HEK293 (cell line): ENCODE data around the gene ACTR3C.
A peak's percentile ranks its signal among the peaks of the same experiment; 100 is the strongest.

Experiments used
- CTCF ChIA-PET: fragments of 350-600 bp; formaldehyde crosslinking; extraction: SDS; loops from one replicate; lab custom pipeline; 2021; ENCODE audit warnings: antibody characterized with exemption; lab: Yijun Ruan, JAX
- POLR2A ChIA-PET: fragments of 300-600 bp; formaldehyde crosslinking; extraction: SDS; loops from one replicate; lab custom pipeline; 2020; ENCODE audit warnings: antibody characterized with exemption, inconsistent platforms; lab: Yijun Ruan, JAX
- H3K27ac ChIP-seq: fragments of 200-500 bp; sonication (Bioruptor generic); 2 replicates; pipeline ENCODE4 v1.5.1; 2014; ENCODE audit warnings: low read depth, low read length, control low read depth, inconsistent platforms; ENCODE audit errors: extremely low read depth
- H3K36me3 ChIP-seq, 2 experiments: fragments of 200-500 bp in 1 of 2; sonication (Bioruptor generic) in 1 of 2; 1 replicate in 1 of 2; 2 replicates in 1 of 2; pipeline ENCODE4 v1.5.1; 2014 to 2017; ENCODE audit warnings: inconsistent platforms in 2 of 2, low read length in 2 of 2; ENCODE audit not compliant: control insufficient read depth in 2 of 2, insufficient read depth in 1 of 2
- H3K4me1 ChIP-seq: fragments of 200-500 bp; sonication (Bioruptor generic); 2 replicates; pipeline ENCODE4 v1.5.1; 2014; ENCODE audit warnings: mild to moderate bottlenecking, low read length, inconsistent platforms; ENCODE audit not compliant: control insufficient read depth, insufficient read depth
- H3K4me3 ChIP-seq: 2 replicates; pipeline ENCODE4 v1.5.1; 2011; ENCODE audit warnings: low read depth, mild to moderate bottlenecking, control low read depth, low read length, moderate library complexity
- H3K9me3 ChIP-seq: fragments of 200-500 bp; sonication (Bioruptor generic); 2 replicates; pipeline ENCODE4 v1.5.1; 2014; ENCODE audit warnings: low read depth, low read length, inconsistent platforms; ENCODE audit not compliant: control insufficient read depth, insufficient read depth
- FEZF1 ChIP-seq: fragments of 450-650 bp; formaldehyde crosslinking; IDR thresholded peaks from 2 replicates; pipeline ENCODE4 v1.5.1; 2016; ENCODE audit warnings: missing biosample characterization, missing genetic modification characterization
- SP3 ChIP-seq: fragments of 450-650 bp; formaldehyde crosslinking; IDR thresholded peaks from 2 replicates; pipeline ENCODE4 v1.5.1; 2016; ENCODE audit warnings: missing biosample characterization, missing genetic modification characterization
- SP7 ChIP-seq: fragments of 450-650 bp; formaldehyde crosslinking; IDR thresholded peaks from 2 replicates; pipeline ENCODE4 v1.5.1; 2016; ENCODE audit warnings: missing biosample characterization, missing genetic modification characterization
- ZNF274 ChIP-seq, 2 experiments: fragments of 200-500 bp in 1 of 2; fragments of 450-650 bp in 1 of 2; sonication (Bioruptor generic) in 1 of 2; formaldehyde crosslinking in 1 of 2; IDR thresholded peaks; 2 replicates each; pipeline versions ENCODE4 v1.5.1 to v1.6.1; 2014 to 2016; ENCODE audit warnings: borderline replicate concordance in 1 of 2, inconsistent platforms in 1 of 2, low read length in 1 of 2, missing biosample characterization in 1 of 2, missing genetic modification characterization in 1 of 2
- ZNF341 ChIP-seq: fragments of 450-650 bp; formaldehyde crosslinking; IDR thresholded peaks from 2 replicates; pipeline ENCODE4; 2016; ENCODE audit warnings: low read depth, missing biosample characterization, missing genetic modification characterization
- ZNF366 ChIP-seq: fragments of 450-650 bp; formaldehyde crosslinking; conservative IDR thresholded peaks from 2 replicates; pipeline ENCODE4 v1.5.1; 2016; ENCODE audit warnings: missing biosample characterization, missing genetic modification characterization
- ZNF48 ChIP-seq: fragments of 450-650 bp; formaldehyde crosslinking; IDR thresholded peaks from 2 replicates; pipeline ENCODE4 v1.5.1; 2016; ENCODE audit warnings: missing biosample characterization, missing genetic modification characterization
- ZNF510 ChIP-seq: fragments of 450-650 bp; formaldehyde crosslinking; IDR thresholded peaks from 2 replicates; pipeline ENCODE4 v1.5.1; 2018; ENCODE audit warnings: mild to moderate bottlenecking, missing genetic modification characterization, missing biosample characterization; ENCODE audit not compliant: insufficient replicate concordance
- ZNF664 ChIP-seq: fragments of 450-650 bp; formaldehyde crosslinking; IDR thresholded peaks from 2 replicates; pipeline ENCODE4 v1.5.1; 2016; ENCODE audit warnings: missing biosample characterization, missing genetic modification characterization
- ZNF701 ChIP-seq: fragments of 450-650 bp; formaldehyde crosslinking; IDR thresholded peaks from 2 replicates; pipeline ENCODE4 v1.5.1; 2016; ENCODE audit warnings: missing biosample characterization, missing genetic modification characterization
- TF ChIP-seq, protein P1 (sequence below): fragments of 450-650 bp; formaldehyde crosslinking; IDR thresholded peaks from 2 replicates; pipeline ENCODE4 v1.5.1; 2016; ENCODE audit warnings: missing biosample characterization, missing genetic modification characterization, borderline replicate concordance
- TF ChIP-seq, protein P2 (sequence below): fragments of 450-650 bp; formaldehyde crosslinking; IDR thresholded peaks from 2 replicates; pipeline ENCODE4 v1.5.1; 2016; ENCODE audit warnings: missing biosample characterization, missing genetic modification characterization
- TF ChIP-seq, protein P3 (sequence below): sonication (generic); formaldehyde crosslinking; IDR thresholded peaks from 2 replicates; pipeline ENCODE4 v1.8.1; 2022; ENCODE audit warnings: mild to moderate bottlenecking, moderate library complexity, missing genetic modification reagents

Gene ACTR3C

DNA sequence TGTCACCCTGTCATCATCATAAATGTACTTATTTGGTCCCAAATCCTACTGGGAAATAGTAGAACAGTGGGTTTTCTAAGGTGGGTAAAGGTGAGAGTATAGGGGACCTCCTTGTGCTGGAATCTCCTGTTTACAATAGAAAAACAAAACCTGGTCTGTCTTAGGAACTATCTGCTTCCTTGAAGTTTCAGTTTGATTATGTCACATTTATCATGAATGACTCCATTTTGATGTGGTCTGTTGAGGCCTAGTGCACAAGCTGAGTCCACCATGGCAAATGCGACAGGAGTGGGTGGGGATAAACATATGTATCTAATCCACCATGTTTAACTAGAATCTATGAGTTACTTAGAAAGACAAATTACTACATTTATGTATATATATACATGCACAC, 32.3 kb upstream of the ACTR3C start (continued):
- TF ChIP-seq, protein P1, sequence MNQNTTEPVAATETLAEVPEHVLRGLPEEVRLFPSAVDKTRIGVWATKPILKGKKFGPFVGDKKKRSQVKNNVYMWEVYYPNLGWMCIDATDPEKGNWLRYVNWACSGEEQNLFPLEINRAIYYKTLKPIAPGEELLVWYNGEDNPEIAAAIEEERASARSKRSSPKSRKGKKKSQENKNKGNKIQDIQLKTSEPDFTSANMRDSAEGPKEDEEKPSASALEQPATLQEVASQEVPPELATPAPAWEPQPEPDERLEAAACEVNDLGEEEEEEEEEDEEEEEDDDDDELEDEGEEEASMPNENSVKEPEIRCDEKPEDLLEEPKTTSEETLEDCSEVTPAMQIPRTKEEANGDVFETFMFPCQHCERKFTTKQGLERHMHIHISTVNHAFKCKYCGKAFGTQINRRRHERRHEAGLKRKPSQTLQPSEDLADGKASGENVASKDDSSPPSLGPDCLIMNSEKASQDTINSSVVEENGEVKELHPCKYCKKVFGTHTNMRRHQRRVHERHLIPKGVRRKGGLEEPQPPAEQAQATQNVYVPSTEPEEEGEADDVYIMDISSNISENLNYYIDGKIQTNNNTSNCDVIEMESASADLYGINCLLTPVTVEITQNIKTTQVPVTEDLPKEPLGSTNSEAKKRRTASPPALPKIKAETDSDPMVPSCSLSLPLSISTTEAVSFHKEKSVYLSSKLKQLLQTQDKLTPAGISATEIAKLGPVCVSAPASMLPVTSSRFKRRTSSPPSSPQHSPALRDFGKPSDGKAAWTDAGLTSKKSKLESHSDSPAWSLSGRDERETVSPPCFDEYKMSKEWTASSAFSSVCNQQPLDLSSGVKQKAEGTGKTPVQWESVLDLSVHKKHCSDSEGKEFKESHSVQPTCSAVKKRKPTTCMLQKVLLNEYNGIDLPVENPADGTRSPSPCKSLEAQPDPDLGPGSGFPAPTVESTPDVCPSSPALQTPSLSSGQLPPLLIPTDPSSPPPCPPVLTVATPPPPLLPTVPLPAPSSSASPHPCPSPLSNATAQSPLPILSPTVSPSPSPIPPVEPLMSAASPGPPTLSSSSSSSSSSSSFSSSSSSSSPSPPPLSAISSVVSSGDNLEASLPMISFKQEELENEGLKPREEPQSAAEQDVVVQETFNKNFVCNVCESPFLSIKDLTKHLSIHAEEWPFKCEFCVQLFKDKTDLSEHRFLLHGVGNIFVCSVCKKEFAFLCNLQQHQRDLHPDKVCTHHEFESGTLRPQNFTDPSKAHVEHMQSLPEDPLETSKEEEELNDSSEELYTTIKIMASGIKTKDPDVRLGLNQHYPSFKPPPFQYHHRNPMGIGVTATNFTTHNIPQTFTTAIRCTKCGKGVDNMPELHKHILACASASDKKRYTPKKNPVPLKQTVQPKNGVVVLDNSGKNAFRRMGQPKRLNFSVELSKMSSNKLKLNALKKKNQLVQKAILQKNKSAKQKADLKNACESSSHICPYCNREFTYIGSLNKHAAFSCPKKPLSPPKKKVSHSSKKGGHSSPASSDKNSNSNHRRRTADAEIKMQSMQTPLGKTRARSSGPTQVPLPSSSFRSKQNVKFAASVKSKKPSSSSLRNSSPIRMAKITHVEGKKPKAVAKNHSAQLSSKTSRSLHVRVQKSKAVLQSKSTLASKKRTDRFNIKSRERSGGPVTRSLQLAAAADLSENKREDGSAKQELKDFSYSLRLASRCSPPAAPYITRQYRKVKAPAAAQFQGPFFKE (tag by site-specific recombination) = no peak
- TF ChIP-seq, all 188 proteins: peak for 0

DNA sequence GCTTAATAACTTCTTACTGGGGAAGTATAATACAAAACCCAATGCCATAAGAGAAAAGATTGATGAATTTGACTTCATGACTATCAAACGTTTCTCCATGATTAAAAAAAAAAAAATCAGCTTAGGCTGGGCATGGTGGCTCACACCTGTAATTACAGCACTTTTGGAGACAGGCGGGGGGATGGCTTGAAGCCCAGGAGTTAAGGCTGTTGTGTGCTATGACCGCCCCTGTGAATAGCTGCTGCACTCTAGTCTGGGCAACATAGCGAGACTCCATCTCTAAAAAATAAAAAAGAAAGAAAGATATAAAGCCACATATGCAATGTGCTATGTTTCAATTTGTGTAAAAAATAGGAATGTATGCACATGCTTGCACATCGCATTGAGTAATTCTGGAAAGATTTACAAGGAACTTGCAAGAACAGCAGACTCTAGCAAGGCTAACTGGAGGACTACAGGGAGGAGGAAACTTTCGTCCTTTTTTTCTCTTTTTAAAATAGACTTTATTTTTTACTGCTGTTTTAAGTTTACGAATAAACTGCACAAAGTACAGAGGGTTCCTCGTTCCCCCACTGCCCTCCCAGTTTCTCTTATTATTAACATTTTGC, 28.3 kb upstream of the ACTR3C start:
- H3K4me3 ChIP-seq = no peak overlapping the region
- H3K36me3 ChIP-seq = no peaks in the 10 kb centered on the region
- H3K4me1 ChIP-seq = no peaks in the 10 kb centered on the region
- CTCF ChIA-PET = no interaction called here
- POLR2A ChIA-PET = interaction anchor here (0.5 kb wide), 1 partner anchor 53 kb away, joined by 3 read pairs; no protein-coding TSS in a partner anchor
- TF ChIP-seq SP7 (tag by site-specific recombination) (peak; percentile 36; the same call in 1 of the 2 replicates), ZNF341 (tag by site-specific recombination) (peak; percentile 64), ZNF701 (tag by site-specific recombination) (no peak), SP3 (tag by site-specific recombination) (no peak), ZNF274 (IDR thresholded peaks at IDR 0.05; ENCODE audit: low read length) (no peak), ZNF274 (tag by site-specific recombination; IDR thresholded peaks at IDR 0.05; ENCODE audit: borderline replicate concordance) (no peak)
- TF ChIP-seq, protein P2, sequence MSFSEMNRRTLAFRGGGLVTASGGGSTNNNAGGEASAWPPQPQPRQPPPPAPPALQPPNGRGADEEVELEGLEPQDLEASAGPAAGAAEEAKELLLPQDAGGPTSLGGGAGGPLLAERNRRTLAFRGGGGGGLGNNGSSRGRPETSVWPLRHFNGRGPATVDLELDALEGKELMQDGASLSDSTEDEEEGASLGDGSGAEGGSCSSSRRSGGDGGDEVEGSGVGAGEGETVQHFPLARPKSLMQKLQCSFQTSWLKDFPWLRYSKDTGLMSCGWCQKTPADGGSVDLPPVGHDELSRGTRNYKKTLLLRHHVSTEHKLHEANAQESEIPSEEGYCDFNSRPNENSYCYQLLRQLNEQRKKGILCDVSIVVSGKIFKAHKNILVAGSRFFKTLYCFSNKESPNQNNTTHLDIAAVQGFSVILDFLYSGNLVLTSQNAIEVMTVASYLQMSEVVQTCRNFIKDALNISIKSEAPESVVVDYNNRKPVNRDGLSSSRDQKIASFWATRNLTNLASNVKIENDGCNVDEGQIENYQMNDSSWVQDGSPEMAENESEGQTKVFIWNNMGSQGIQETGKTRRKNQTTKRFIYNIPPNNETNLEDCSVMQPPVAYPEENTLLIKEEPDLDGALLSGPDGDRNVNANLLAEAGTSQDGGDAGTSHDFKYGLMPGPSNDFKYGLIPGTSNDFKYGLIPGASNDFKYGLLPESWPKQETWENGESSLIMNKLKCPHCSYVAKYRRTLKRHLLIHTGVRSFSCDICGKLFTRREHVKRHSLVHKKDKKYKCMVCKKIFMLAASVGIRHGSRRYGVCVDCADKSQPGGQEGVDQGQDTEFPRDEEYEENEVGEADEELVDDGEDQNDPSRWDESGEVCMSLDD (tag by site-specific recombination) = no peak
- no peak overlapping the region for H3K27ac ChIP-seq
- H3K9me3 ChIP-seq = no peaks in the 10 kb centered on the region

DNA sequence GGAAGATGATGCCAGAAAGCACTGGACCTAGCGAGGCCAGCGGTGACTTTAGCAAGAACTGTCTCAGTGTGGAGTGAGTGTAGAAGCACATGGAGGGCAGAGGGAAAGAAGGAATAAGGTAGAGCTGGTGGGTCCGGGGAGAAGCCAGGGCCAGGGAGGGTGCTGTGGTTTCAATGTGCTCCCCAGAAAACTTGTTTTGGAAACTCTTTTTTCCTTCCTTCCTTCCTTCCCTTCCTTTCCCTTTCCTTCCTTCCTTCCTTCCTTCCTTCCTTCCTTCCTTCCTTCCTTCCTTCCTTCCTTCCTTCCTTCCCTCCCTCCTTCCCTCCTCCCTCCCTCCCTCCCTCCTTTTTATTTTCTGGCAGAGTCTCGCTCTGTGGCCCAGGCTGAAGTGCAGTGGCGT, 23.6 kb upstream of the ACTR3C start:
- no peak overlapping the region for H3K4me3 ChIP-seq
- CTCF ChIA-PET = no interaction called here
- H3K36me3 ChIP-seq = no peaks in the 10 kb centered on the region
- no peaks in the 10 kb centered on the region for H3K4me1 ChIP-seq
- TF ChIP-seq ZNF664 (tag by site-specific recombination) (no peak), ZNF366 (tag by site-specific recombination) (peak; percentile 55; the same call in 1 of the 2 replicates), ZNF510 (tag by site-specific recombination) (no peak), ZNF48 (no peak), FEZF1 (tag by site-specific recombination) (no peak)
- TF ChIP-seq, protein P3, sequence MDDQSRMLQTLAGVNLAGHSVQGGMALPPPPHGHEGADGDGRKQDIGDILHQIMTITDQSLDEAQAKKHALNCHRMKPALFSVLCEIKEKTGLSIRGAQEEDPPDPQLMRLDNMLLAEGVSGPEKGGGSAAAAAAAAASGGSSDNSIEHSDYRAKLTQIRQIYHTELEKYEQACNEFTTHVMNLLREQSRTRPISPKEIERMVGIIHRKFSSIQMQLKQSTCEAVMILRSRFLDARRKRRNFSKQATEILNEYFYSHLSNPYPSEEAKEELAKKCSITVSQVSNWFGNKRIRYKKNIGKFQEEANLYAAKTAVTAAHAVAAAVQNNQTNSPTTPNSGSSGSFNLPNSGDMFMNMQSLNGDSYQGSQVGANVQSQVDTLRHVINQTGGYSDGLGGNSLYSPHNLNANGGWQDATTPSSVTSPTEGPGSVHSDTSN (CRISPR knock-in tag) = no peak
- no peak overlapping the region for H3K27ac ChIP-seq
- no peaks in the 10 kb centered on the region for H3K9me3 ChIP-seq
- POLR2A ChIA-PET = no interaction called here
